ENCODE measurements around the gene PROSER2.

Gene PROSER2

GRCh38 chr10:11861341-11861740, 38.2 kb downstream of the PROSER2 start:
- Mint-ChIP-seq H3K9me3 (no peaks in the 10 kb centered on the region), H3K4me3 (no peak overlapping the region), H3K4me1 (ENCODE audit: low read depth) (peaks cover 15% of the 10 kb centered on the region), H3K27ac (no peak overlapping the region), H3K27me3 (peaks cover 13% of the 10 kb centered on the region), H3K36me3 (ENCODE audit: low read depth) (no peaks in the 10 kb centered on the region)
- no peak for DNase-seq

DNA sequence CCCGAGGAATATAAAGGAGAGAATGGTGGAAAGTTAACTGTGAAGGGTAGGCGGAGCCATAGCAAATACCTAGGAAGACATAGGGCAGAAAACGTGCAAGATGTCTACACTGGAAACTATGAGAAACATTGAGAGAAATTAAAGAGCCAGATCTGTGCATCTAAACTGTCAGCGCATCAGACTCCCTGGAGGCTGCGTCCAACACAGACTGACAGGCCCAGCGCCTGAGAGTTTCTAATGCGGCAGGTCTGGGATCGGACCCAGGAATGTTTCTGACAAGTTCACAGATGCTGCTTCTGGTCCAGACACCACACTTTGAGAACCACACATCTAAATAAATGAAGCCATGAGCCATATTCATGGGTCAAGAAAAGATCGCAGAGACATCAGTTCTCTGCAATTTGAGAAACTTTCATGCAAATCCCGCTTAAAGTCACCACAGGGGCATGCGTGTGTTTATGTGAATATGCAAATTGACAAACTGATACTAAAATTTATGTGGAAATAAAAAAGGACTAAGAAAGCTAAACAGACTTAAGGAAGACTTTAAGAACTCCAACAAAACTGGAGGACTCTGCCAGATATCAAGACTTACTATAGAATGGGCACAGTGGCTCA, 38.8 kb downstream of the PROSER2 start:
- H3K9me3 Mint-ChIP-seq = no peaks in the 10 kb centered on the region
- no peak for DNase-seq
- no peak overlapping the region for H3K4me3 Mint-ChIP-seq
- H3K4me1 Mint-ChIP-seq (ENCODE audit: low read depth) = peaks cover 15% of the 10 kb centered on the region
- no peaks in the 10 kb centered on the region for H3K36me3 Mint-ChIP-seq (ENCODE audit: low read depth)
- H3K27me3 Mint-ChIP-seq = peaks cover 15% of the 10 kb centered on the region
- H3K27ac Mint-ChIP-seq = no peak overlapping the region

DNA sequence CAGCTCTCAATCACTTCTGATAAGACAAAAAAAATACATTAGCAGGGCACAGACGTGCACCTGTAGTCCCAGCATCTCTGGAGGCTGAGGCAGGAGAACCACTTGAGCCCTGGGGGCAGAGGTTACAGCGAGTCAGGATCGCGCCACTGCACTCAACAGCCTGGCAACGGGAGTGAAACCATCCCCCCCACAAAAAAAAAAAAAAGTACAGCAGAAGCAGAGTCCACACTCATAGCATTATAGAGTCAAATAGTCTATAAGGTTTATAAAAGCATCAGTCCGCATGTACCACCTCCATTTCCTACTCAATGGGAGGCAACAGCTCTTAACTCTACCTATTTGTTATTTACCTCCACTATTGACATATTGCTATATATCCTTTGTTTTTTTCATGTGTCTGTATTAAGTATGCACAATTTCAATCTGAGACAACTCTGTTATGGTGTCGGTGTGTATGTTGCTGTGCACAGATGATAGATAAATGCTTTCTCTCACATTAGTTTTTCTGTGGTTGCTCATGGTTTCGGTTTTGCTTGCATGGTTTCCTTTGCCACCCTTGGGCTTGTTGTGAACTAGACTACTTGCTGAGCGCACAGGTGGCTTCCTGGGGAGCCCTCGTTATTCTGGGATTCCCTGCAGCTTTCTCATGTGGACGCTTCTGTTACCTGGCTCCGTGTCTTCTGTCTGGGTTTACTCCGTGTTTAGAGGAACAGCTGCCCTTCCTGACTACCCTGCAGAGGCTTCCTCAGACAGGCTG, 40.4 kb downstream of the PROSER2 start:
- no peaks in the 10 kb centered on the region for H3K9me3 Mint-ChIP-seq
- H3K36me3 Mint-ChIP-seq (ENCODE audit: low read depth) = no peaks in the 10 kb centered on the region
- H3K27me3 Mint-ChIP-seq = peaks cover 17% of the 10 kb centered on the region
- peaks cover 15% of the 10 kb centered on the region for H3K4me1 Mint-ChIP-seq (ENCODE audit: low read depth)
- H3K27ac Mint-ChIP-seq = no peak overlapping the region
- no peak for DNase-seq
- H3K4me3 Mint-ChIP-seq = no peak overlapping the region

DNA sequence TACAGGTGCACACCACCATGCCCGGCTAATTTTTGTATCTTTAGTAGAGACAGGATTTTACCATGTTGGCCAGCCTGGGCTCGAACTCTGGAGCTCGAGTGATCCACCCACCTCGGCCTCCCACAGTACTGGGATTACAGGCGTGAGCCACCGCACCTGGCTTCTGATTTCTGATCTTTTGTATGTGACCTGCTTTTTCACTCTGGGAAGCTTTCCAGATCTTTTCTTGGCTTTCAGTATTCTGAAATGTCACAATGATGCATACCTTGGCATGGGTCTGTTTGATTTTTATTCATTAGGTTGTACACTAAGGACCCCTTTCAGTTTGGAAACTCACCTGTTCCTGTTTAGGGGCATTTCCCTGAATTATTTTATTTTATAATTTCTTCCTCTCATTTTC, 41.6 kb downstream of the PROSER2 start:
- peaks cover 17% of the 10 kb centered on the region for H3K27me3 Mint-ChIP-seq
- no peaks in the 10 kb centered on the region for H3K9me3 Mint-ChIP-seq
- no peak overlapping the region for H3K4me3 Mint-ChIP-seq
- DNase-seq = no peak
- H3K36me3 Mint-ChIP-seq (ENCODE audit: low read depth) = no peaks in the 10 kb centered on the region
- no peak overlapping the region for H3K27ac Mint-ChIP-seq
- H3K4me1 Mint-ChIP-seq (ENCODE audit: low read depth) = peaks cover 15% of the 10 kb centered on the region

DNA sequence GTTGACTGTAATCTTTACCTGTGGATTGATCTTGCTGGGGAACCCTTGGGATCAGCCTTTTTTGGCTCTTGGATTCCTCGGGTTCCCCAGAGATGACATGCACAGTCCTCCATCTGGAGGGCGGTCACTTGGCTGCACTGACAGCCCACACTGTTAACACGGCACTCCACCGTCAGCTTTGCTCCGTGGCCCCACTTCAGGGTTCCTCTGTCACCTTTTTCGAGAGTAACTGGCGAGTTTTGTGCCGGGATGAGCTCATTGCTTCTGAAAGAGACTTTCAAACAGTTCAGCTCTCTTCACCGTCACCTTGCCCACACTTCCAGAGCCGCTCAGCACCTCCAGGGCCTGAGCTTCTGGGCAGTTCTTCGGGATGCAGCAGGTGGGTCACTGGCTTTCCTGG, 42.4 kb downstream of the PROSER2 start:
- Mint-ChIP-seq H3K4me1 (ENCODE audit: low read depth) (peaks cover 15% of the 10 kb centered on the region), H3K27me3 (peaks cover 17% of the 10 kb centered on the region), H3K4me3 (no peak overlapping the region), H3K9me3 (no peaks in the 10 kb centered on the region), H3K27ac (no peak overlapping the region), H3K36me3 (ENCODE audit: low read depth) (no peaks in the 10 kb centered on the region)
- no peak for DNase-seq

DNA sequence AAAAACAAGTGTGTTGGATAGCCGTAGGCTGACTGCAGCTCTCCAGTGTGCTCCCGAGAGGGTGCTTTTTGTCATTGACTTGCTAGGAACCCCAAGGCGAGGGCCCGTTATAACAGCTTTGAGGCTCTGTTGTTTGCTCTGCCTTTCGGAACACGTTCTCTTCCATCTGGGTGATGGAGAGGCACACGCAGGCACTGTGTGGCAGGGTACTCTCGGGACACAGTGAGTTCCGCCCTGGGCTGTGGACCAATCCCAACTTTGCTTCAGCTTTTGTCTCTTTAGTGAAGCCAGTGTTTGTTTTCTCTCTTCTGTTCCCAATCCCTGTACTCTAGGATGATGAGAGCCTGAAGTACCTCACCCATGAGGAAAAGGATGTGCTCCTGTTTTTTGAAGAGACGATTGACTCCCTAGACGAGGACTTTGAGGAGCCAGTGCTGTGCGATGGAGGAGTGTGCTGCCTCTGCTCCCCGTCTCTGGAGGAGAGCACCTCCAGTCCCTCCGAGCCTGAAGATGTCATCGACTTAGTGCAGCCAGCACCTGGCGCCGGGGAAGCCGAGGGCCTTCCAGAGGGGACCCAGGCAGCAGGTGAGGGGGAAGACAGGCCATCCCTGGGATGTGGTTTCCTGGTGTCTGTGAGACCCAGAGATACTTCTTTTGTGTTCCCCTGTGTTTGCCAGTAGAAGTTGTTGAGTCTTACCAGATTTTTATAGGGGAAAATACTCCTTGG, 43.2 kb downstream of the PROSER2 start:
- H3K27me3 Mint-ChIP-seq = peaks cover 23% of the 10 kb centered on the region
- H3K27ac Mint-ChIP-seq = no peak overlapping the region
- peaks cover 18% of the 10 kb centered on the region for H3K4me1 Mint-ChIP-seq (ENCODE audit: low read depth)
- H3K9me3 Mint-ChIP-seq = no peaks in the 10 kb centered on the region
- no peak for DNase-seq
- H3K36me3 Mint-ChIP-seq (ENCODE audit: low read depth) = no peaks in the 10 kb centered on the region
- H3K4me3 Mint-ChIP-seq = no peak overlapping the region

DNA sequence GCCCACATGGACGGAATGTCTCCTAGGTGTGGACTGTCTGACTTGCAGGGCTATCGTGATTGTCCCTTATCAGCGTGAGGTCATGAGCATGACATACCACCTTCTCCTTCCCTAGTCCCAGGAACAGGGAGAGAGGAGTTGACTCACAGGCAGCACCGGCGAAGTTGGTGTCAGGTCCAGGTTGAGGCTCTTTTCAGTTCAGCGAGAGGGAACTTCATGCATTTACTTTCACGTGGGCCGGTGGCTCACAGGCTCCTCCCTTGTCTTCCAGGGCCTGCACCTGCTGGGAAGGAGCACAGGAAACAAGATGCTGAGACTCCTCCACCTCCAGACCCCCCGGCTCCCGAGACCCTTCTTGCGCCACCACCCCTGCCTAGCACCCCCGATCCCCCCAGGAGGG, 46.1 kb downstream of the PROSER2 start:
- no peaks in the 10 kb centered on the region for H3K9me3 Mint-ChIP-seq
- peaks cover 10% of the 10 kb centered on the region for H3K4me1 Mint-ChIP-seq (ENCODE audit: low read depth)
- H3K36me3 Mint-ChIP-seq (ENCODE audit: low read depth) = no peaks in the 10 kb centered on the region
- H3K27ac Mint-ChIP-seq = no peak overlapping the region
- DNase-seq = no peak
- H3K4me3 Mint-ChIP-seq = no peak overlapping the region
- peaks cover 34% of the 10 kb centered on the region for H3K27me3 Mint-ChIP-seq

GRCh38 chr10:11869743-11870460, 46.7 kb downstream of the PROSER2 start:
- DNase-seq = no peak
- Mint-ChIP-seq H3K4me3 (no peak overlapping the region), H3K36me3 (ENCODE audit: low read depth) (no peaks in the 10 kb centered on the region), H3K4me1 (ENCODE audit: low read depth) (peaks cover 16% of the 10 kb centered on the region), H3K9me3 (no peaks in the 10 kb centered on the region), H3K27me3 (peaks cover 34% of the 10 kb centered on the region), H3K27ac (no peak overlapping the region)

GRCh38 chr10:11870461-11870780, 47.3 kb downstream of the PROSER2 start:
- no peaks in the 10 kb centered on the region for H3K9me3 Mint-ChIP-seq
- H3K27me3 Mint-ChIP-seq = peaks cover 34% of the 10 kb centered on the region
- H3K36me3 Mint-ChIP-seq (ENCODE audit: low read depth) = no peaks in the 10 kb centered on the region
- H3K4me1 Mint-ChIP-seq (ENCODE audit: low read depth) = peaks cover 20% of the 10 kb centered on the region
- no peak for DNase-seq
- H3K27ac Mint-ChIP-seq = no peak overlapping the region
- no peak overlapping the region for H3K4me3 Mint-ChIP-seq

DNA sequence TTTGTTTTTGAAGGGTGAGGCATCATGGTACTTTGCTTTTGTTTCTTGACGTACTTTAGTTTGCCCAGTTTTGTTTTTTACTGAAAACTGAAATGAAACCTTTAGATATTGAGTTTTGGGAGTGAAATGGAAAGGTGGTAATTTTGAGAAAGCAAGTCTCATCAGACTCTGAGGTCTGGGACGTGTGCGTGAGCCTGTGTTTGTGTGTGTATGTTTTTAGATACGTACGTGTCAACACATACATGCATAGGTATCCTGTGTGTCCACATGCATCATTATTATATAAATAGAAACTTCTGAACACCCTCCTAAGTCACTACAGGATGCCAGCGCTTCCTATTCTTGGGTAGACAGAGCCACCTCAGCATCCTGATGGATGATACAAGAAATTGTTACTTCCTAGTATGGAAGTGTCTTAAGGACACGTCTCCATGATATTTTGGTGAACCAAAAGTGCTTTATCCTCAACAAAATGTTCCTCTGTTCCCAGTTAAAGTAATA, 47.8 kb downstream of the PROSER2 start:
- DNase-seq = no peak
- H3K4me1 Mint-ChIP-seq (ENCODE audit: low read depth) = peaks cover 22% of the 10 kb centered on the region
- H3K27ac Mint-ChIP-seq = no peak overlapping the region
- peaks cover 31% of the 10 kb centered on the region for H3K27me3 Mint-ChIP-seq
- no peak overlapping the region for H3K4me3 Mint-ChIP-seq
- no peaks in the 10 kb centered on the region for H3K9me3 Mint-ChIP-seq
- no peaks in the 10 kb centered on the region for H3K36me3 Mint-ChIP-seq (ENCODE audit: low read depth)

DNA sequence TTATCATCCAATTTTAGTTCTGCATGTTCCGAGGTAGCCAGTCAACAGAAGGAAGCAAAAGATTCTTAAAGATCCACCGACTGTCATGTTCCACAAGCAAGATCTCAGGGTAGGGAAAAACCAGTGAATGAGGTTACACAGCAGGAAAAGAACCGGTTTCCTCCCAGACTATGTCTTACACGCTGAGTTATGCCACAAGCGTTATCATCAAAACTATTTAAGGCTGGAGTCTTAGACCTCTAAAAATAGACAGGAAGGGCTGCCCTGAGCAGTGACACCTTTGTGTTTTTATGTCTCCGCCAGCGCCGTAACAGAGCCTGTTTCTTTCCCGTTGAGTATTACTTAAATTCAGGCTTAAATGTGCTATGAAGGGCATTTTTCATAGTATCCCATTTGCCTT, 48.3 kb downstream of the PROSER2 start:
- H3K36me3 Mint-ChIP-seq (ENCODE audit: low read depth) = no peaks in the 10 kb centered on the region
- no peak for DNase-seq
- H3K4me3 Mint-ChIP-seq = no peak overlapping the region
- no peak overlapping the region for H3K27ac Mint-ChIP-seq
- H3K27me3 Mint-ChIP-seq = peaks cover 26% of the 10 kb centered on the region
- no peaks in the 10 kb centered on the region for H3K9me3 Mint-ChIP-seq
- H3K4me1 Mint-ChIP-seq (ENCODE audit: low read depth) = peaks cover 22% of the 10 kb centered on the region

DNA sequence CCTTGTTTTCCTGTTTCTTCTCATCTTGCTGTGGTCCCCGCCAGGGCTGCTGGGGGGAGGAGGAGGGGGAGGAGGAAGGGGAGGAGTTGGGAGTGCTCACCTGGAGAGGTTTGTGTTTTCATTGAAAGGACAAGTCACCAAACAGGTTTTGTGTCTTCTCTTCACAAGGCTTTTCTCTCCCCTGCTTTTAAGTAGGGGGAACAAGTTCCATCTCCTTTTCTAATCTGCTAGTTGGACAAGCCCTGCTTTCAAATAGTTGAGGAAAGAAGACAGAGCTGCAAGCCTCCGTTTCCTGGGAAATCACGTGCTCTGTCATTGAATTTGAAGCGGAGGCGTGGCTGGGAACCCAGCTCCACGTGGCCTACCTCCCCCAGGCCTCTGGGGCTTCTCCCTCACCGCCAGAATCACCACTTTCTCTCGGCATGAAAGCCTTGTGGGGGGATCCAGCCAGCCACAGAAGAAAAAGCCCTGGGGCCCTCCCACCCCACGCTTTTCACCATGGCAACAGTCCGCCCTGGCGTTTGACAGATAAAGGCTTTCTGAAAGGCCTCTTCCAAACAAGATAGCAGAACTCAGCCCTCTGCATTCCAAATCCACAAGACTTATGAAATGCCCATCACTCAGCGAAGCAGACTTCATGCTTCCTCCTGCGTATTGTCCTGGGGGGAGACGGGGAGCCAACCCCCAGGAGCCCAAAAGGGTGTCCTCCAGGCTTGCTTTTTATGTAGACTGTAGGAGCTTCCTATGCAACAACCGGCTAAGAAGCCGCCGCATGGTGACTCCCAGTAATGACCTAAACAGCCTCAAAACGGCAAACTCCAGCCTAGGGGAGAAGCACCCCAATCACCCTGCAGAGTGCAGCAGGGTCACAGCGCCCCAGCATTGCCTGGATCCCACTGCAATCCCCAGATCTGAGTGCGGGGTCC, 51.7 kb downstream of the PROSER2 start:
- Mint-ChIP-seq H3K9me3 (no peaks in the 10 kb centered on the region), H3K36me3 (ENCODE audit: low read depth) (no peaks in the 10 kb centered on the region), H3K4me3 (no peak overlapping the region), H3K4me1 (ENCODE audit: low read depth) (peaks cover 22% of the 10 kb centered on the region), H3K27ac (peak overlapping the region; percentile 78), H3K27me3 (peaks cover 17% of the 10 kb centered on the region)
- peak; percentile 59 for DNase-seq

DNA sequence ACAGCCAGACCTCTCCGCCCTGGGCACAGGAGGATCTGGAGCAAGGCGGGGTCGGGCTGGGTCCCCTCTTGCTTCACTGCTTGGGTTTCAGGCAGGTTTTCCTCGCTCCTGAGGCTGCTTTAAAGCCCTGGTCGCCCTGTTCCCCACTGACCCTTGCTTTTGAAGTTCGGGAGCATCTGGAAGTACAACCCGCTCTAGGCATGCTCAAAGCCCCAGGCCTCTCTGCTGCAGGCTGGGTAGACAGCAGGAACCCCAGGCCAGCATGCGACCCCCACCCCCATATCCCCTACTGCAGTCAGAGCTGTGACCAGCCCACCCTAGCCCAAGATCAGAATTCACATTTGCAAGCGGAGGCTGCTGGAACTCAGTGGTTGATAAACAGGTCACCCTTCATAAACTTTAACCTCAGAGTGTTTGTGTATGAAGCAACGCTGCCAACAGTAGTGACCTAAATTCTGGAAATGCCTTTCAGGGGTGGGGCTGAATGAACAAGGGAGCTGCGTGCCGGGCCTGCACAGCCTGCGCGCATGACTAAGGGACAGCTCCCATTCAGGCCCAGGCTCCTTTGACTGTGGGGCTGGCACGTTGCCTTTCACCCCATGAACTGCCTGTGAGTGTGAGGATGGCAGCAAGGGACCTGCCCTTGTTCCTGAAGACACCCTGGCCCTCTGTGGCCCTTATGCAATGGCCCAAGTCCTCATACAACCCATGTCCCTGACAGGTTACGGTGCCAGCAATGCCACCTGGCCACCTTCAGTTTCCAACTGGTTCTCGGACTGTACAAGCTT, 52.5 kb downstream of the PROSER2 start:
- no peaks in the 10 kb centered on the region for H3K9me3 Mint-ChIP-seq
- peaks cover 16% of the 10 kb centered on the region for H3K27me3 Mint-ChIP-seq
- no peak overlapping the region for H3K27ac Mint-ChIP-seq
- no peak for DNase-seq
- H3K36me3 Mint-ChIP-seq (ENCODE audit: low read depth) = no peaks in the 10 kb centered on the region
- H3K4me1 Mint-ChIP-seq (ENCODE audit: low read depth) = peaks cover 22% of the 10 kb centered on the region
- no peak overlapping the region for H3K4me3 Mint-ChIP-seq
